ENCODE data around the gene STX1A.

STX1A gene

GRCh38 chr7:73718905-73719805, at the start of gene STX1A:
TSS of gene STX1A (minus strand) at chr7:73719669. CDS start at chr7:73719631, 38 bp downstream.
- peak; percentile 73 for DNase-seq

- DNase-seq: peak; percentile 8
Observed at GRCh38 chr7:73768641-73769480, 49.4 kb upstream of the STX1A start.

GRCh38 chr7:73766556-73767229, 47.2 kb upstream of the STX1A start:
- no peak for DNase-seq

GRCh38 chr7:73762659-73762999, 43.2 kb upstream of the STX1A start:
- no peak for DNase-seq

GRCh38 chr7:73761854-73762658, 42.6 kb upstream of the STX1A start:
- peak; percentile 76 for DNase-seq

GRCh38 chr7:73758581-73759138, 39.2 kb upstream of the STX1A start:
- DNase-seq: no peak

GRCh38 chr7:73749931-73750776, 30.7 kb upstream of the STX1A start:
- no peak for DNase-seq

GRCh38 chr7:73746378-73746777, 26.9 kb upstream of the STX1A start:
- DNase-seq: no peak

- peak; percentile 69 for DNase-seq
Observed at GRCh38 chr7:73742753-73743641, 23.5 kb upstream of the STX1A start.

GRCh38 chr7:73742338-73742752, 22.9 kb upstream of the STX1A start:
- no peak for DNase-seq

- DNase-seq: peak; percentile 75
Observed at GRCh38 chr7:73741600-73741999, 22.1 kb upstream of the STX1A start.

- DNase-seq: no peak
Observed at GRCh38 chr7:73740771-73741170, 21.3 kb upstream of the STX1A start.

GRCh38 chr7:73740212-73740611, 20.7 kb upstream of the STX1A start:
- no peak for DNase-seq

GRCh38 chr7:73739387-73739767, 19.9 kb upstream of the STX1A start:
- DNase-seq: no peak

GRCh38 chr7:73738612-73739386, 19.3 kb upstream of the STX1A start, which contains the start of gene ABHD11:
TSS of gene ABHD11 (minus strand) at chr7:73738802. CDS start at chr7:73738770, 32 bp downstream.
- peak; percentile 96 for DNase-seq

GRCh38 chr7:73738220-73738611, 18.7 kb upstream of the STX1A start:
- peak; percentile 74 for DNase-seq

- DNase-seq: no peak
Observed at GRCh38 chr7:73737491-73738219, 18.2 kb upstream of the STX1A start.

GRCh38 chr7:73736885-73737284, 17.4 kb upstream of the STX1A start:
- DNase-seq: no peak

Data from NCI-H82 (cell line).